Measurements from ENCODE around the gene CHMP4A.
"Not testable (repeated sequence)": the region's sequence is repeated elsewhere in the genome, so short reads cannot be mapped to it uniquely, and the experiment has no call there.

The CHMP4A gene

GRCh38 chr14:24206260-24207103, 6.8 kb downstream of the CHMP4A start:
- no peak for TF ChIP-seq CTCF (IDR thresholded peaks at IDR 0.05; ENCODE audit: low read depth, low read length)
- H3K4me3 ChIP-seq (ENCODE audit: low read depth, low read length), result no peak overlapping the region

GRCh38 chr14:24204163-24205146, 8.8 kb downstream of the CHMP4A start:
- no peak overlapping the region for H3K4me3 ChIP-seq (ENCODE audit: low read depth, low read length)
- TF ChIP-seq CTCF (IDR thresholded peaks at IDR 0.05; ENCODE audit: low read depth, low read length), result no peak

- not testable (repeated sequence) for H3K4me3 ChIP-seq (ENCODE audit: low read depth, low read length)
Observed at GRCh38 chr14:24203249-24203886, 9.9 kb downstream of the CHMP4A start.

GRCh38 chr14:24202538-24202937, 10.8 kb downstream of the CHMP4A start:
- not testable (repeated sequence) for H3K4me3 ChIP-seq (ENCODE audit: low read depth, low read length)

- no peak for TF ChIP-seq CTCF (IDR thresholded peaks at IDR 0.05; ENCODE audit: low read depth, low read length)
- no peak overlapping the region for H3K4me3 ChIP-seq (ENCODE audit: low read depth, low read length)
Observed at GRCh38 chr14:24198814-24199524, 14.3 kb downstream of the CHMP4A start.

GRCh38 chr14:24197056-24197450, 16.2 kb downstream of the CHMP4A start:
- TF ChIP-seq CTCF (IDR thresholded peaks at IDR 0.05; ENCODE audit: low read depth, low read length), result no peak
- no peak overlapping the region for H3K4me3 ChIP-seq (ENCODE audit: low read depth, low read length)

GRCh38 chr14:24196071-24197055, 16.9 kb downstream of the CHMP4A start:
- TF ChIP-seq CTCF (IDR thresholded peaks at IDR 0.05; ENCODE audit: low read depth, low read length), result no peak
- peak overlapping the region; percentile 89 for H3K4me3 ChIP-seq (ENCODE audit: low read depth, low read length)

Data from WI38 (cell line).